HepG2 (cell line): Measurements from ENCODE around the gene GSK3B. TPM values are rescaled to one million over a fixed set of nuclear protein-coding genes. Genes with fewer than 3 reads are reported as not detected.
"Not testable (repeated sequence)": the region's sequence is repeated elsewhere in the genome, so short reads cannot be mapped to it uniquely, and the experiment has no call there.

Experiments used
- ATAC-seq: fragments of 200-7000 bp; cut with Tn5 transposase; 3 replicates; pipeline ENCODE4 v1.9.1; 2020; ENCODE audit warnings: mild to moderate bottlenecking, moderate library complexity
- BruUV-seq: library from RNA; stranded (reverse); fragments of 400-500 nt; replicated peaks from 2 replicates; lab custom pipeline; 2021; lab: Mats Ljungman, UMichigan
- CTCF ChIA-PET: fragments of 300-600 bp; formaldehyde crosslinking; extraction: SDS; loops from one replicate; lab custom pipeline; 2021; ENCODE audit warnings: low total read pairs, inconsistent platforms, low intra/inter-chr PET ratio; lab: Yijun Ruan, JAX
- POLR2A ChIA-PET: fragments of 350-600 bp; sonication (Branson Sonifier 250); formaldehyde crosslinking; loops from one replicate; lab custom pipeline; 2020; ENCODE audit warnings: antibody characterized with exemption, inconsistent platforms; lab: Yijun Ruan, JAX
- DNase-seq: peaks from one replicate; pipeline ENCODE4 v3.0.0-alpha.2; 2015; ENCODE audit warnings: low spot score
- FAIRE-seq: peaks from 3 replicates; lab custom pipeline; 2011; peaks lifted over from hg19 to GRCh38; lab: Jason Lieb, UNC
- H2AFZ ChIP-seq: one replicate; pipeline ENCODE4 v1.6.1; 2011; ENCODE audit warnings: low read length, inconsistent platforms
- H3K27ac ChIP-seq: fragments of 300-600 bp; 3 replicates; pipeline ENCODE4 v1.8.0; 2011; ENCODE audit warnings: mixed run types, mild to moderate bottlenecking, mixed read lengths, low read length, inconsistent platforms; ENCODE audit not compliant: insufficient read depth; ENCODE audit errors: extremely low read length
- H3K27me3 ChIP-seq, 2 experiments: fragments of 200-600 bp in 1 of 2; 2 replicates in 1 of 2; 3 replicates in 1 of 2; pipeline versions ENCODE4 v1.6.0 to v1.8.0; 2011; ENCODE audit warnings: low read length in 2 of 2, mild to moderate bottlenecking in 2 of 2, moderate library complexity in 2 of 2, inconsistent platforms in 1 of 2; ENCODE audit not compliant: insufficient read depth in 2 of 2, control insufficient read depth in 1 of 2
- H3K36me3 ChIP-seq, 2 experiments: fragments of 200-600 bp in 1 of 2; replicated peaks in 1 of 2; 2 replicates in 1 of 2; 3 replicates in 1 of 2; pipeline versions ENCODE4 v1.5.1 to v1.8.0; 2011; ENCODE audit warnings: low read length in 2 of 2, inconsistent platforms in 1 of 2; ENCODE audit not compliant: insufficient read depth in 2 of 2, control insufficient read depth in 1 of 2
- H3K4me1 ChIP-seq: 2 replicates; pipeline ENCODE4 v1.5.1; 2012; ENCODE audit warnings: low read length, inconsistent platforms; ENCODE audit not compliant: insufficient read depth
- H3K4me2 ChIP-seq: 2 replicates; pipeline ENCODE4 v1.6.0; 2011; ENCODE audit warnings: low read depth, low read length, inconsistent platforms
- H3K4me3 ChIP-seq, 3 experiments: fragments of 200-600 bp in 1 of 3; sonication (generic), shearing (Covaris generic) in 1 of 3; replicated peaks in 1 of 3; 2 replicates each; pipeline ENCODE4 v1.5.1; 2011 to 2016; ENCODE audit warnings: low read length in 3 of 3, inconsistent platforms in 2 of 3, low read depth in 2 of 3, mild to moderate bottlenecking in 2 of 3, control low read depth in 1 of 3, mixed read lengths in 1 of 3; ENCODE audit not compliant: insufficient read depth in 1 of 3
- H3K79me2 ChIP-seq: one replicate; pipeline ENCODE4 v1.6.1; 2011; ENCODE audit warnings: low read length, inconsistent platforms; ENCODE audit not compliant: insufficient read depth
- H3K9ac ChIP-seq: 2 replicates; pipeline ENCODE4 v1.6.0; 2011; ENCODE audit warnings: mild to moderate bottlenecking, low read depth, low read length, inconsistent platforms; ENCODE audit not compliant: insufficient read depth
- H3K9me3 ChIP-seq: 2 replicates; pipeline ENCODE4 v1.5.1; 2012; ENCODE audit warnings: mild to moderate bottlenecking, low read length
- H4K20me1 ChIP-seq: 2 replicates; pipeline ENCODE4 v1.6.0; 2011; ENCODE audit warnings: inconsistent platforms, mild to moderate bottlenecking, low read length, moderate library complexity; ENCODE audit not compliant: insufficient read depth
- FOXC1 ChIP-seq: sonication (generic); formaldehyde crosslinking; IDR thresholded peaks from 2 replicates; pipeline ENCODE4 v1.8.0; 2022; ENCODE audit warnings: mild to moderate bottlenecking, missing genetic modification reagents, borderline replicate concordance
- HOXA7 ChIP-seq: sonication (generic); formaldehyde crosslinking; IDR thresholded peaks from 2 replicates; pipeline ENCODE4 v1.8.1; 2022; ENCODE audit warnings: mild to moderate bottlenecking, missing genetic modification reagents, moderate library complexity
- IKZF5 ChIP-seq: IDR thresholded peaks from 2 replicates; pipeline ENCODE4 v1.6.1; 2018; ENCODE audit warnings: missing genetic modification reagents, mild to moderate bottlenecking, missing compliant biosample characterization
- PPARG ChIP-seq: conservative IDR thresholded peaks from 2 replicates; pipeline ENCODE4 v1.6.1; 2016; ENCODE audit warnings: missing biosample characterization, missing genetic modification reagents
- ZFAT ChIP-seq: sonication (generic); formaldehyde crosslinking; conservative IDR thresholded peaks from 2 replicates; pipeline ENCODE4 v1.8.1; 2023; ENCODE audit warnings: missing genetic modification reagents, inconsistent platforms
- ZNF644 ChIP-seq: IDR thresholded peaks from 2 replicates; pipeline ENCODE4 v1.6.1; 2016; ENCODE audit warnings: low read depth
- ZNF781 ChIP-seq: sonication (generic); formaldehyde crosslinking; IDR thresholded peaks from 2 replicates; pipeline ENCODE4 v1.5.1; 2020; ENCODE audit warnings: borderline replicate concordance, mild to moderate bottlenecking, missing genetic modification reagents; ENCODE audit errors: not compliant biosample characterization
- ZNF883 ChIP-seq: sonication (generic); formaldehyde crosslinking; IDR thresholded peaks from 2 replicates; pipeline ENCODE4 v1.5.1; 2020; ENCODE audit warnings: mild to moderate bottlenecking, missing genetic modification reagents; ENCODE audit errors: not compliant biosample characterization
- WGBS: methylation state at CpG from one replicate; pipeline ENCODE4 v1.1.6; 2017; ENCODE audit warnings: low lambda C conversion rate; 5-methylcytosine and 5-hydroxymethylcytosine counted together
- in situ Hi-C: cut with HindIII; loops from 2 replicates; pipeline ENCODE4 v1.10.0; 2017; ENCODE audit warnings: low pct_unique_long_range_greater_than_20kb; ENCODE audit not compliant: extremely low pct_ligation_motif_present
- intact Hi-C: fragments of 100-400 bp; cut with micrococcal nuclease; formaldehyde crosslinking; loops from one replicate; pipeline ENCODE4 v1.10.0; 2022; ENCODE audit not compliant: unreplicated experiment
- polyA plus RNA-seq, 8 experiments: library from polyadenylated mRNA; depleted of rRNA in 3 of 8; stranded (reverse) in 7 of 8; unstranded in 1 of 8; fragments of >200 nt; fragmentation: Illumina TruSeq in 4 of 8; extraction: Trizol in 4 of 8; gene quantifications; 2 replicates each; pipeline versions ENCODE4 v1.2.1 to v1.2.3, GENCODE V29; 2011 to 2016; ENCODE audit warnings: low read depth in 4 of 8, missing spikeins in 1 of 8, mixed read lengths in 1 of 8; ENCODE audit not compliant: insufficient read depth in 1 of 8
- total RNA-seq, 5 experiments: library from RNA; depleted of rRNA; stranded (reverse); fragments of >200 nt; fragmentation: Illumina TruSeq; extraction: Trizol; gene quantifications; 2 replicates each; pipeline ENCODE4 v1.2.3, GENCODE V29; 2016; ENCODE audit warnings: low read depth in 1 of 5

The GSK3B gene
- total and polyA plus RNA-seq, 2 of the 13 experiments (the other 11 are each of a cell fraction or from before 2014, with no cell fraction given) = 22.3 to 30.1 TPM

- Histone ChIP-seq H3K79me2 (peaks cover 92% of the 10 kb centered on the region), H3K27ac (no peak overlapping the region), H3K4me1 (peaks cover 29% of the 10 kb centered on the region)
- FAIRE-seq (no peak), ATAC-seq (no peak), DNase-seq (no peak)
- POLR2A ChIA-PET = no interaction called here
- TF ChIP-seq IKZF5 (CRISPR knock-in tag) (no peak), ZNF781 (CRISPR knock-in tag) (no peak), ZNF644 (no peak), HOXA7 (CRISPR knock-in tag) (no peak), ZFAT (CRISPR knock-in tag) (no peak), ZNF883 (CRISPR knock-in tag) (no peak), PPARG (no peak), FOXC1 (CRISPR knock-in tag) (no peak)
- TF ChIP-seq, all 625 proteins: peak for 0
- Histone ChIP-seq H3K27me3 (no peaks in the 10 kb centered on the region), H3K4me3 (no peak overlapping the region), H3K4me2 (no peak overlapping the region), H4K20me1 (peaks cover 34% of the 10 kb centered on the region), H2AFZ (no peak overlapping the region), H3K9ac (no peak overlapping the region), H3K36me3 (no peaks in the 10 kb centered on the region), H3K9me3 (no peaks in the 10 kb centered on the region)
- CTCF ChIA-PET = no interaction called here
- WGBS = 67% methylated on average over 3 of the region's 3 CpGs
- BruUV-seq = no TSS peak
- intact Hi-C loops (no loop called here), in situ Hi-C loops (no loop called here)
Observed at GRCh38 chr3:120013481-120013880, 80.8 kb downstream of the GSK3B start.

- FAIRE-seq, CTCF ChIA-PET: not testable (repeated sequence)
Observed at GRCh38 chr3:120005741-120006140, 88.5 kb downstream of the GSK3B start.

GRCh38 chr3:120004008-120004498 lies 90.2 kb downstream of the GSK3B start:
- Histone ChIP-seq H3K4me1 (peaks cover 11% of the 10 kb centered on the region; the same call in 1 of the 2 replicates), H3K79me2 (peaks cover 61% of the 10 kb centered on the region)
- H3K4me3 ChIP-seq, POLR2A ChIA-PET, intact Hi-C loops, in situ Hi-C loops, ATAC-seq, H3K4me2 ChIP-seq, H2AFZ ChIP-seq, H4K20me1 ChIP-seq, H3K9ac ChIP-seq, DNase-seq, H3K27ac ChIP-seq, H3K27me3 ChIP-seq, FAIRE-seq, CTCF ChIA-PET, H3K9me3 ChIP-seq, H3K36me3 ChIP-seq, BruUV-seq: not testable (repeated sequence)
- 97% methylated on average over 6 of the region's 11 CpGs for WGBS

More at GRCh38 chr3:120005741-120006140, 88.5 kb downstream of the GSK3B start:
- H3K36me3 ChIP-seq, ATAC-seq, H3K9me3 ChIP-seq, intact Hi-C loops, H3K9ac ChIP-seq, H3K27ac ChIP-seq, in situ Hi-C loops, H3K4me2 ChIP-seq, H3K4me3 ChIP-seq, DNase-seq, BruUV-seq, H3K27me3 ChIP-seq, H2AFZ ChIP-seq, POLR2A ChIA-PET: not testable (repeated sequence)
- peaks cover 74% of the 10 kb centered on the region for H3K79me2 ChIP-seq
- peaks cover 11% of the 10 kb centered on the region; the same call in 1 of the 2 replicates for H3K4me1 ChIP-seq
- peaks cover 13% of the 10 kb centered on the region; the same call in 1 of the 2 replicates for H4K20me1 ChIP-seq
- 98% methylated on average over 3 of the region's 3 CpGs for WGBS
